ENCODE data around the gene SHROOM3.
"Not testable (repeated sequence)": the region's sequence is repeated elsewhere in the genome, so short reads cannot be mapped to it uniquely, and the experiment has no call there.

SHROOM3 gene

GRCh38 chr4:76434901-76435527, at the start of gene SHROOM3:
SHROOM3 (plus strand) TSS chr4:76435229; CDS start chr4:76436053, 824 bp downstream.
- DNase-seq, result no peak

GRCh38 chr4:76385974-76386373, 49.1 kb upstream of the SHROOM3 start:
- no peak for DNase-seq

GRCh38 chr4:76386566-76387305, 48.3 kb upstream of the SHROOM3 start:
- no peak for DNase-seq

GRCh38 chr4:76388160-76388908, 46.7 kb upstream of the SHROOM3 start:
- no peak for DNase-seq

DNA sequence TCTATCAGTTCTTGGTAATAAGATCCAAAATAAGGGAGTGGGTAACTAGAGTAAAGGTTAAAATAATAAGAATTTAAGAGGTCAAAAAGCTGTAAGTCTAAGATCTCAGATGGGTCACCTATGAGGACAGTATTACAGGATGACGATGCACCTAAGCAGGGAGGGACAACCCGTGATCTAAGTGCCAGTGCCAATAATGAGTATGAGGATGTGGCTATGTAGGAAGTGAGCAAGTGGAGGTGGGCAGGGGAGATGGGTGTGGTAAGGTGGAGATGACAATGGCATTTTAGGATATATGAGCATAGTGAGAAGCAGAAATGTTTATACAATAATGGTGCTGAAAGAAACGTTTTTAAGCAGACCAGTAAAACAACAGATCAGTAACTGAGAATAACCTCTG, 33.4 kb upstream of the SHROOM3 start:
- no peak for DNase-seq

GRCh38 chr4:76406081-76406480, 28.9 kb upstream of the SHROOM3 start:
- no peak for DNase-seq

GRCh38 chr4:76407440-76408119, 27.4 kb upstream of the SHROOM3 start:
- DNase-seq, result no peak

DNA sequence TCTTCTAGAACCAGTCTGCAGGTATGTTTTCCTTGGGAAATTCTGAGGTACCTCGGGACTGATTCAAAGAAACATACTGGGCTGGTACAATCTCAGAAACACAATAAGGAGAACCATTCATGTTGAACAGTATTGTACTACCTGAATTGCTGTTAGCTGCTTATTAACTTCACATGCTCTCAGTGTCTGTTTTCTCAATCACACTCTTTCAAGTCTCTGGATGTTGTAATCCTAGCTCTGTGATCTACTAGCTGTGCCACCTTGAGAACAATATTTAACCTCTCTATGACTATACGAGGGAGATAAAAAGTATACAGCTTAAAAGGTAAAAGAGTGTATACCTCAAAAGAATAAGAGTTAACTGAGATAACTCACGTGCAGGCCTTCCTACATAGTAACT, 24.4 kb upstream of the SHROOM3 start:
- DNase-seq, result no peak

- no peak for DNase-seq
Observed at GRCh38 chr4:76420188-76420761, 14.8 kb upstream of the SHROOM3 start.

- no peak for DNase-seq
Observed at GRCh38 chr4:76420762-76421581, 14.1 kb upstream of the SHROOM3 start, which contains the start of gene CCDC158. CCDC158 (minus strand) TSS chr4:76421141; CDS start chr4:76403207, 17,934 bp downstream.

DNA sequence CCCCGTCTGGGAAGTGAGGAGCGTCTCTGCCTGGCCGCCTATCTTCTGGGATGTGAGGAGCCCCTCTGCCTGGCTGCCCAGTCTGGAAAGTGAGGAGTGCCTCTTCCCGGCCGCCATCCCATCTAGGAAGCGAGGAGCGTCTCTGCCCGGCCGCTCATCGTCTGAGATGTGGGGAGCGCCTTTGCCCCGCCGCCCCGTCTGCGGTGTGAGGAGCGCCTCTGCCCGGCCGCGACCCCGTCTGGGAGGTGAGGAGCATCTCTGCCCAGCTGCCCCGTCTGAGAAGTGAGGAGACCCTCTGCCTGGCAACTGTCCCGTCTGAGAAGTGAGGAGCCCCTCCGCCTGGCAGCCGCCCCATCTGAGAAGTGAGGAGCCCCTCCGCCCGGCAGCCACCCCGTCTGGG, 11.9 kb upstream of the SHROOM3 start:
- DNase-seq, result not testable (repeated sequence)

- no peak for DNase-seq
Observed at GRCh38 chr4:76426272-76426671, 8.8 kb upstream of the SHROOM3 start.

- no peak for DNase-seq
Observed at GRCh38 chr4:76429636-76430035, 5.4 kb upstream of the SHROOM3 start.

GRCh38 chr4:76430519-76431388, 4.3 kb upstream of the SHROOM3 start:
- DNase-seq, result no peak

- DNase-seq, result no peak
Observed at GRCh38 chr4:76435528-76436319, 695 bp downstream of the SHROOM3 start.

- DNase-seq, result no peak
Observed at GRCh38 chr4:76439491-76439890, 4.5 kb downstream of the SHROOM3 start.

DNA sequence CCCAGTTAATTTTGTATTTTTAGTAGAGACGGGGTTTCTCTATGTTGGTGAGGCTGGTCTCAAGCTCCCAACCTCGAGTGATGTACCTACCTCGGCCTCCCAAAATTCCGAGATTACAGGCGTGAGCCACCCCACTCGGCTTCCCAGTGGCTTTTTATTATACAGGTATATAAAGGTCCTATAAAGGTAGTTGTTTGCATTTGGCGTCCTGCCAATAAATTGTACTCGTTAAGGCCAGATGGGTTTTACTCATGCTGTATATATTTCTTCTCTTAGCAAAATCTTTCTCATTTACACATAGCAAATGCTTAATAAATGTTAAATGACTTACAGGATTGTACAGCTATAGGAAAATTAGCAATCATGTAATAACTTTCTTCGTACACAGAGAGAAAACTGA, 6.9 kb downstream of the SHROOM3 start:
- no peak for DNase-seq

DNA sequence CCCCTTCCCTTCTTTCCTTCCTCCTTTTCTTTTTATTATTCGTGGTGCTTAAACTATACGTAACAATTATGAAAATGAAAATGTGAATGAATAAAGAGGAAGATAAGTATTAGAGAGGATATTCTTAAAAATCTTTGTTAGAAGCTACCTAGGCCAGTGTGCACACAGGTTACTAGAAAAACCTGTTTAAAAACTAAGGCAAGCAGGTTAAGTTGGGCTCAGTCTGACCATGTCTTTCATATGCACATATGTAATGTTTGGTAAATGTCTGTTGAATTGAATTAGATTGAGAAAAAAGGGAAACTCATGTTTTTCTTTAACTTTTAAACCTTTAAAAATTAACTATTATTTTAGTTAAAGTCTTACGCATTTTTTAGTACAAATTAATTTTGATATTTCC, 7.8 kb downstream of the SHROOM3 start:
- no peak for DNase-seq

DNA sequence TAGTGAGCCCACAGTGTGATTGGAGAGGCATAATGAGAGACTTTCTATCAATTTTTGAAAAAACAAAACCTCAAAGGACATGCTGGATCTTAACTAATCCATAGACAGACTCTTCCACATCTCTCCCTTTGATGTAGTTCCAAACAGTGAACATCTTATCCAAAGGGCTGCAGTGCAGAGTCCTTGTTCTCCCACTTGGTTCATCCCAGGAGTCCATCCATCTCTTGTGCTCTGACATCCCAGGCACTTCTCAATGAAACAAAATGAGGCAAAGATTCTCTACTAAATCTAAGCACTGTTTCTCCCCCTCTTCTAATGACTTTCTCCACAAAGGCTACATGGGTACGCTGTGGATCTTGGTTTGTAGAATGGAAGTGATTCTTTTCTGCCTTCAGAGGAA, 8.3 kb downstream of the SHROOM3 start:
- no peak for DNase-seq

DNA sequence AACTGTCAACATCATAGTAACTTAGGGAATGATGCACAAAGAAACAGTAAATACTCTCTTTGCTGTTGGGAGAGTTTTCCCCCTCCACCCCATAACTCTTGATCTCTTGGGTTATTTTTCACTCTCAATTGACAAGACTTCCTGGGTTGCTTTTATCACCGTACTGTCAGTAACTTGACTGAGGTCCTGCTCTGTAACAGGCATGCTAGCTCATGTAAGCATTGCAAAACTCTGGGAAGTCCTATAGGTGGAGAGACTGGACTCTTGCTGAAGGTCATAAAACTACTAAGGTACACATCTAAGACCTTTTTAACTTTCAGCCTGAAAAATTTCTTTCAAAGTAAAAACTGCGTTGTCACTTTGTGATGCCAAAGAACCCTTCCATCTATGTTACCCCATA, 10.9 kb downstream of the SHROOM3 start:
- DNase-seq, result no peak

All from cerebellar nuclear complex (tissue), 1 donor.